Hepatocyte (in vitro differentiated cells): ENCODE measurements around the gene ALDH1A3. TPM values are rescaled to one million over a fixed set of nuclear protein-coding genes. Genes with fewer than 3 reads are reported as not detected.

Experiments
- DNase-seq: peaks from one replicate; pipeline ENCODE4 v3.0.0-alpha.2; 2016; ENCODE audit warnings: low spot score
- H2AFZ ChIP-seq: fragments of 200-600 bp; sonication (generic); 2 replicates; pipeline ENCODE4 v1.6.0; 2016; ENCODE audit warnings: antibody characterized with exemption, mild to moderate bottlenecking
- H3K27ac ChIP-seq: fragments of 200-600 bp; sonication (generic); 2 replicates; pipeline ENCODE4 v1.5.1; 2016; ENCODE audit warnings: mild to moderate bottlenecking
- H3K27me3 ChIP-seq: fragments of 200-600 bp; sonication (generic); 2 replicates; pipeline ENCODE4 v1.6.1; 2016
- H3K36me3 ChIP-seq: fragments of 200-600 bp; sonication (generic); replicated peaks from 2 replicates; pipeline ENCODE4 v1.5.1; 2016; ENCODE audit warnings: low read depth; ENCODE audit not compliant: insufficient read depth
- H3K4me1 ChIP-seq: fragments of 200-600 bp; sonication (generic); 2 replicates; pipeline ENCODE4 v1.5.1; 2016; ENCODE audit warnings: mild to moderate bottlenecking, moderate library complexity; ENCODE audit not compliant: insufficient read depth
- H3K4me2 ChIP-seq: fragments of 200-600 bp; sonication (generic); 2 replicates; pipeline ENCODE4 v1.6.0; 2016
- H3K4me3 ChIP-seq: fragments of 200-600 bp; sonication (generic); 2 replicates; pipeline ENCODE4 v1.5.1; 2016; ENCODE audit warnings: mild to moderate bottlenecking
- H3K79me2 ChIP-seq: fragments of 200-600 bp; sonication (generic); 2 replicates; pipeline ENCODE4 v1.6.0; 2017; ENCODE audit warnings: mild to moderate bottlenecking
- H3K9me2 ChIP-seq: fragments of 200-600 bp; sonication (generic); replicated peaks from 2 replicates; pipeline ENCODE4 v1.6.0; 2017; ENCODE audit warnings: mild to moderate bottlenecking; ENCODE audit not compliant: insufficient read depth
- H3K9me3 ChIP-seq: fragments of 200-600 bp; sonication (generic); 2 replicates; pipeline ENCODE4 v1.5.1; 2016; ENCODE audit warnings: low read depth, mild to moderate bottlenecking
- H4K20me1 ChIP-seq: fragments of 200-600 bp; sonication (generic); 2 replicates; pipeline ENCODE4 v1.6.0; 2016; ENCODE audit warnings: mild to moderate bottlenecking; ENCODE audit not compliant: insufficient read depth, poor library complexity, severe bottlenecking
- CTCF ChIP-seq: fragments of 200-600 bp; sonication (generic); IDR thresholded peaks from 2 replicates; pipeline ENCODE4 v1.5.1; 2016; ENCODE audit warnings: antibody characterized with exemption, mild to moderate bottlenecking; ENCODE audit not compliant: poor library complexity
- EZH2 ChIP-seq: fragments of 200-600 bp; sonication (generic); IDR thresholded peaks from 2 replicates; pipeline ENCODE4 v1.6.1; 2016; ENCODE audit warnings: antibody characterized with exemption, mild to moderate bottlenecking, borderline replicate concordance
- EZH2phosphoT487 ChIP-seq: fragments of 200-600 bp; sonication (generic); IDR thresholded peaks from one replicate; pipeline ENCODE4 v1.6.1; 2018; ENCODE audit warnings: antibody characterized with exemption, mild to moderate bottlenecking, low read depth, moderate library complexity; ENCODE audit not compliant: unreplicated experiment, severe bottlenecking
- WGBS: methylation state at CpG from one replicate; pipeline ENCODE4 v1.1.6; 2016; ENCODE audit warnings: low lambda C conversion rate; ENCODE audit errors: missing lambda C conversion rate; 5-methylcytosine and 5-hydroxymethylcytosine counted together
- polyA plus RNA-seq: library from polyadenylated mRNA; unstranded; fragments of >200 nt; fragmentation: Nextera tagmentation; extraction: Ambion mirVana; gene quantifications from 2 replicates; pipeline ENCODE4 v1.2.1, GENCODE V29; 2016
- total RNA-seq: library from RNA; depleted of rRNA; stranded (reverse); fragments of >200 nt; gene quantifications from 2 replicates; pipeline ENCODE4 v1.2.3, GENCODE V29; 2014

The ALDH1A3 gene
- total and polyA plus RNA-seq, 2 experiments from 2014 or later, result 6.8 to 20.5 TPM

GRCh38 chr15:100893964-100894295 is 14.3 kb downstream of the ALDH1A3 start:
- Histone ChIP-seq H3K27ac (no peak overlapping the region), H2AFZ (no peak overlapping the region), H3K4me3 (no peak overlapping the region), H3K36me3 (no peaks in the 10 kb centered on the region), H3K9me3 (no peaks in the 10 kb centered on the region), H4K20me1 (no peaks in the 10 kb centered on the region), H3K9me2 (no peaks in the 10 kb centered on the region), H3K27me3 (no peaks in the 10 kb centered on the region), H3K4me2 (no peak overlapping the region), H3K4me1 (peaks cover 10% of the 10 kb centered on the region), H3K79me2 (no peaks in the 10 kb centered on the region)
- no peak for TF ChIP-seq EZH2
- TF ChIP-seq EZH2phosphoT487, result no peak
- no peak for TF ChIP-seq CTCF
- 93% methylated on average over 9 of the region's 9 CpGs for WGBS
- DNase-seq, result no peak

GRCh38 chr15:100895721-100896120 is 16.1 kb downstream of the ALDH1A3 start:
- Histone ChIP-seq H3K27ac (no peak overlapping the region), H3K36me3 (no peaks in the 10 kb centered on the region), H2AFZ (no peak overlapping the region), H3K27me3 (peaks cover 3% of the 10 kb centered on the region), H3K9me2 (no peaks in the 10 kb centered on the region), H3K9me3 (no peaks in the 10 kb centered on the region), H3K4me1 (no peaks in the 10 kb centered on the region), H3K79me2 (no peaks in the 10 kb centered on the region), H3K4me2 (no peak overlapping the region), H3K4me3 (no peak overlapping the region), H4K20me1 (no peaks in the 10 kb centered on the region)
- TF ChIP-seq EZH2 (no peak), EZH2phosphoT487 (no peak), CTCF (no peak)
- no peak for DNase-seq
- 88% methylated on average over 13 of the region's 13 CpGs for WGBS

- Histone ChIP-seq H3K79me2 (no peaks in the 10 kb centered on the region), H3K36me3 (no peaks in the 10 kb centered on the region), H3K9me2 (no peaks in the 10 kb centered on the region), H3K4me1 (peaks cover 12% of the 10 kb centered on the region), H3K4me2 (no peak overlapping the region), H3K27ac (no peak overlapping the region), H3K4me3 (no peak overlapping the region), H4K20me1 (no peaks in the 10 kb centered on the region), H3K9me3 (no peaks in the 10 kb centered on the region), H2AFZ (no peak overlapping the region), H3K27me3 (peaks cover 3% of the 10 kb centered on the region)
- 86% methylated on average over 26 of the region's 26 CpGs for WGBS
- TF ChIP-seq CTCF (no peak), EZH2 (no peak), EZH2phosphoT487 (no peak)
- no peak for DNase-seq
Observed at GRCh38 chr15:100897221-100898151, 17.9 kb downstream of the ALDH1A3 start.

- no peaks in the 10 kb centered on the region for H3K9me2 ChIP-seq
- H3K79me2 ChIP-seq, result no peaks in the 10 kb centered on the region
- WGBS, result 95% methylated on average over 9 of the region's 9 CpGs
- H4K20me1 ChIP-seq, result no peaks in the 10 kb centered on the region
- no peak overlapping the region for H3K4me3 ChIP-seq
- H2AFZ ChIP-seq, result no peak overlapping the region
- no peaks in the 10 kb centered on the region for H3K36me3 ChIP-seq
- no peak overlapping the region for H3K4me2 ChIP-seq
- no peaks in the 10 kb centered on the region for H3K9me3 ChIP-seq
- peaks cover 3% of the 10 kb centered on the region for H3K27me3 ChIP-seq
- TF ChIP-seq EZH2phosphoT487 (no peak), CTCF (no peak), EZH2 (no peak)
- H3K4me1 ChIP-seq, result peaks cover 17% of the 10 kb centered on the region
- H3K27ac ChIP-seq, result no peak overlapping the region
- DNase-seq, result no peak
Observed at GRCh38 chr15:100898152-100898490, 18.5 kb downstream of the ALDH1A3 start.
